ENCODE data around the gene RIPOR2. TPM values are rescaled to one million over a fixed set of nuclear protein-coding genes. Genes with fewer than 3 reads are reported as not detected.

Gene RIPOR2
- total and polyA plus RNA-seq, 10 of the 15 experiments (the other 5 are each of a cell fraction or from before 2014, with no cell fraction given), result 22.2 to 48.2 (median 34.7) TPM

GRCh38 chr6:24802271-24803059, 133.3 kb downstream of the RIPOR2 start (continued):
- TF ChIP-seq ZNF687 (IDR thresholded peaks at IDR 0.05), result no peak

GRCh38 chr6:24799541-24799915, 136.2 kb downstream of the RIPOR2 start:
- Histone ChIP-seq H3K9me3 (replicated peaks; ENCODE audit: control insufficient read depth, insufficient read depth, low read length) (no peaks in the 10 kb centered on the region), H4K20me1 (ENCODE audit: control insufficient read depth, insufficient read depth) (no peaks in the 10 kb centered on the region), H3K36me3 (ENCODE audit: control insufficient read depth in 2 of 2, insufficient read depth in 2 of 2, low read length in 1 of 2) (no peaks in the 10 kb centered on the region), H3K4me3 (no peak overlapping the region), H3K27ac (ENCODE audit: control insufficient read depth, insufficient read depth) (no peak overlapping the region), H3K9ac (ENCODE audit: control insufficient read depth, insufficient read depth, low read length) (no peak overlapping the region), H3K4me1 (ENCODE audit: control insufficient read depth, insufficient read depth, low read length) (no peaks in the 10 kb centered on the region), H2AFZ (ENCODE audit: control insufficient read depth, low read depth, low read length) (no peak overlapping the region), H3K27me3 (replicated peaks in 1 of 2; ENCODE audit: control insufficient read depth in 2 of 2, insufficient read depth in 2 of 2, low read length in 1 of 2) (no peaks in the 10 kb centered on the region), H3K79me2 (ENCODE audit: control insufficient read depth, insufficient read depth, low read length) (no peaks in the 10 kb centered on the region), H3K4me2 (ENCODE audit: control insufficient read depth, insufficient read depth) (no peak overlapping the region)
- in situ Hi-C loops (cut with MboI) (no loop called here), intact Hi-C loops (cut with micrococcal nuclease; ENCODE audit: unreplicated experiment) (no loop called here)
- RAD21 ChIA-PET (ENCODE audit: unreplicated experiment), result no interaction called here
- DNase-seq (ENCODE audit: low read depth, low spot score) (no peak), ATAC-seq (no peak), FAIRE-seq (no peak)
- SMC1A ChIA-PET (ENCODE audit: uncharacterized antibody, unreplicated experiment), result interaction anchor here (1.1 to 5.0 kb wide), 4 partner anchors 7 to 21 kb away, joined by 3 to 20 read pairs (median 6); no protein-coding TSS in a partner anchor
- POLR2A ChIA-PET, result no interaction called here
- CTCF ChIA-PET, result no interaction called here
- WGBS (ENCODE audit: insufficient coverage, insufficient replicate concordance, low lambda C conversion rate, missing lambda C conversion rate), result 85% methylated on average over 1 of the region's 1 CpG
- no TSS peak for BruUV-seq (replicated peaks)
- TF ChIP-seq SIX5 (IDR thresholded peaks at IDR 0.05; ENCODE audit: low read depth, low read length, severe bottlenecking) (no peak), ZBTB40 (IDR thresholded peaks at IDR 0.05; ENCODE audit: borderline replicate concordance) (no peak), ZZZ3 (IDR thresholded peaks at IDR 0.05; ENCODE audit: control insufficient read depth, insufficient read length, low read depth) (no peak), EP300 (IDR thresholded peaks at IDR 0.05; ENCODE audit: borderline replicate concordance in 1 of 2, control insufficient read depth in 1 of 2, low read depth in 2 of 2, low read length in 2 of 2) (no peak), BMI1 (IDR thresholded peaks at IDR 0.05; ENCODE audit: borderline replicate concordance) (no peak), IRF3 (IDR thresholded peaks at IDR 0.05) (no peak), HDAC6 (IDR thresholded peaks at IDR 0.05; ENCODE audit: unreplicated experiment) (no peak), RELB (IDR thresholded peaks at IDR 0.05; ENCODE audit: low read depth) (no peak), CBFB (IDR thresholded peaks at IDR 0.05; ENCODE audit: low read depth) (no peak)
